NCI-H1417 (cell line): ENCODE data around the gene HOXA6.

Experiments used
- DNase-seq, 3 experiments: peaks; one replicate each; lab custom pipeline; 2025; lab: John Stamatoyannopoulos, UW

The HOXA6 gene

GRCh38 chr7:27096768-27097514 lies 50.6 kb downstream of the HOXA6 start:
- DNase-seq = peak in 2 of 3 experiments; percentile 81 to 85

- peak; percentile 91 to 96 (median 95) for DNase-seq
These were observed 51.4 kb downstream of the HOXA6 start, which contains the start of gene HOXA1 for GRCh38 chr7:27095897-27096767. Gene HOXA1 (minus strand): TSS chr7:27096000. CDS start chr7:27095912, 88 bp downstream.
